Lung (tissue), 16 donors: ENCODE measurements around the gene UGT3A1. TPM values are rescaled to one million over a fixed set of nuclear protein-coding genes. Genes with fewer than 3 reads are reported as not detected.
A peak's percentile ranks its signal among the peaks of the same experiment; 100 is the strongest.
"Not testable (repeated sequence)": the region's sequence is repeated elsewhere in the genome, so short reads cannot be mapped to it uniquely, and the experiment has no call there.

ENCODE experiments used
- ATAC-seq: fragments of 200-7000 bp; cut with Tn5 transposase; one replicate; pipeline ENCODE4 v1.9.1; 2020; ENCODE audit warnings: moderate number of reproducible peaks; ENCODE audit not compliant: insufficient read depth, low FRiP score
- DNase-seq, 3 donors: peaks; one replicate each; pipeline ENCODE4 v3.0.0-alpha.2; 2013 to 2017
- H3K27ac ChIP-seq, 2 donors: one replicate each; pipeline ENCODE4 v1.5.1; 2013; ENCODE audit warnings: mild to moderate bottlenecking in 2 of 2, moderate library complexity in 2 of 2, control low read depth in 1 of 2, inconsistent platforms in 1 of 2, low read depth in 1 of 2, low read length in 1 of 2
- H3K27me3 ChIP-seq, 3 donors: one replicate each; pipeline ENCODE4 v1.5.1; 2013; ENCODE audit warnings: low read length in 2 of 3; ENCODE audit not compliant: control insufficient read depth in 3 of 3, insufficient read depth in 3 of 3
- H3K36me3 ChIP-seq, 4 donors: one replicate each; pipeline ENCODE4 v1.5.1; 2013; ENCODE audit warnings: low read length in 4 of 4, mild to moderate bottlenecking in 1 of 4, moderate library complexity in 1 of 4; ENCODE audit not compliant: control insufficient read depth in 4 of 4, insufficient read depth in 4 of 4
- H3K4me1 ChIP-seq, 5 donors: one replicate each; pipeline ENCODE4 v1.5.1; 2013; ENCODE audit warnings: low read length in 5 of 5, mild to moderate bottlenecking in 2 of 5, moderate library complexity in 1 of 5; ENCODE audit not compliant: control insufficient read depth in 5 of 5, insufficient read depth in 5 of 5
- H3K4me3 ChIP-seq: one replicate; pipeline ENCODE4 v1.5.1; 2013; ENCODE audit warnings: mild to moderate bottlenecking, control low read depth, moderate library complexity
- H3K9ac ChIP-seq, 2 donors: one replicate each; pipeline ENCODE4 v1.5.1; 2013; ENCODE audit warnings: low read length in 2 of 2, control low read depth in 1 of 2; ENCODE audit not compliant: insufficient read depth in 1 of 2
- H3K9me3 ChIP-seq, 4 donors: one replicate each; pipeline ENCODE4 v1.5.1; 2013; ENCODE audit warnings: low read length in 3 of 4, mild to moderate bottlenecking in 1 of 4, moderate library complexity in 1 of 4; ENCODE audit not compliant: control insufficient read depth in 4 of 4, insufficient read depth in 3 of 4
- WGBS, 2 donors: extraction: QIAGEN DNeasy Blood & Tissue Kit; methylation state at CpG; one replicate each; pipeline ENCODE4 v1.1.7; 2013; 5-methylcytosine and 5-hydroxymethylcytosine counted together
- long read RNA-seq, 5 donors: transcript quantifications; one replicate each; lab custom pipeline, GENCODE V29; 2026
- polyA plus RNA-seq, 2 donors: library from polyadenylated mRNA; stranded (reverse); fragments of 200-250 nt; gene quantifications; one replicate each; pipeline ENCODE4 v1.2.1, GENCODE V29; 2013
- total RNA-seq, 2 donors: library from RNA; depleted of rRNA in 1 of 2; stranded (reverse); fragments of >200 nt in 1 of 2; gene quantifications; one replicate each; pipeline ENCODE4 v1.2.1, GENCODE V29; 2014 to 2021
- TF ChIP-seq, protein P1 (sequence below): IDR thresholded peaks from 2 replicates; pipeline ENCODE4 v1.5.1; 2012; ENCODE audit warnings: mild to moderate bottlenecking; ENCODE audit errors: control extremely low read depth, extremely low read depth
- donor health status: control.
- donor health status: control.
- donor health status: Bipolar disorder and iron deficiency.
- donor health status: healthy.
- donor health status: DM: yes; HTN: yes; CAD: no.

UGT3A1 gene, protein sequence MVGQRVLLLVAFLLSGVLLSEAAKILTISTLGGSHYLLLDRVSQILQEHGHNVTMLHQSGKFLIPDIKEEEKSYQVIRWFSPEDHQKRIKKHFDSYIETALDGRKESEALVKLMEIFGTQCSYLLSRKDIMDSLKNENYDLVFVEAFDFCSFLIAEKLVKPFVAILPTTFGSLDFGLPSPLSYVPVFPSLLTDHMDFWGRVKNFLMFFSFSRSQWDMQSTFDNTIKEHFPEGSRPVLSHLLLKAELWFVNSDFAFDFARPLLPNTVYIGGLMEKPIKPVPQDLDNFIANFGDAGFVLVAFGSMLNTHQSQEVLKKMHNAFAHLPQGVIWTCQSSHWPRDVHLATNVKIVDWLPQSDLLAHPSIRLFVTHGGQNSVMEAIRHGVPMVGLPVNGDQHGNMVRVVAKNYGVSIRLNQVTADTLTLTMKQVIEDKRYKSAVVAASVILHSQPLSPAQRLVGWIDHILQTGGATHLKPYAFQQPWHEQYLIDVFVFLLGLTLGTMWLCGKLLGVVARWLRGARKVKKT
- total RNA-seq (not detected), polyA plus RNA-seq (not detected)
- long read RNA-seq, donor 1: 0 reads
- long read RNA-seq, donor 2: 0 reads
- long read RNA-seq, donor 3: 0 reads
- long read RNA-seq, donor 4: 0 reads
- long read RNA-seq, donor 5: 0 reads

DNA sequence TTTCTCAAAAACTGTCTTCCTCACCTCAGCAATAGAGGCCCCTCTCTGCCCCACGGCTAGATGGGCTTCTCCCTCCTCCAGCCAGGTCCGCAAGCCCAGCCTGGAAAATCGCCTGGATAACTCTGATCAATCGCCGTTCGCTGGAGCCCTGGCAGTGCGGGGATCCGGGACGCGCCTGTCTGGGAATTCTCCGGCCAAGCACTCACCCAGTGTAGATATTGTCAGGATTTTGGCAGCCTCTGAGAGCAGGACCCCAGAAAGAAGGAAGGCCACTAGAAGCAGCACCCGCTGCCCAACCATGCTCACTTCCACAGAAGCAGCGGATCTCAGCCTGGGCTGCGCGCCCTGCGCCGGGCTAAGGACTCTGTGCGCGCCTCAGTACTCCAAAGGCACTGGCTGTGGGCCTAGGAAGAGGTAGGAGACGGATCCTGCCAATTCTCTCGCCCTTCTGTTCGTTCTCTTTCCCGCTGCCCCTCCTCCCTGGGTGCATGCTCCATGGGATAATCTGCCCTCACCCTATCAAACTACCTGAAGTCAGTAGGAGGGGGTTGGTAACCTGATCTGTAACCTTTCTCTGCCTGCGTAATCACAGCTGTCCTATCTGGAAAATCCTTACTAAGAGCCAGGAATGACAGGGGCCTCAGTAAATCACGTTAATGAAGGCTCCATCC lies at the start of gene UGT3A1:
Gene UGT3A1 (minus strand): TSS at position 450 of the 671 bp plus-strand sequence. CDS start 150 bp downstream, at position 300.
- 10 to 18% methylated on average over 25 of the region's 25 CpGs for WGBS, 2 donors
- TF ChIP-seq, protein P1, sequence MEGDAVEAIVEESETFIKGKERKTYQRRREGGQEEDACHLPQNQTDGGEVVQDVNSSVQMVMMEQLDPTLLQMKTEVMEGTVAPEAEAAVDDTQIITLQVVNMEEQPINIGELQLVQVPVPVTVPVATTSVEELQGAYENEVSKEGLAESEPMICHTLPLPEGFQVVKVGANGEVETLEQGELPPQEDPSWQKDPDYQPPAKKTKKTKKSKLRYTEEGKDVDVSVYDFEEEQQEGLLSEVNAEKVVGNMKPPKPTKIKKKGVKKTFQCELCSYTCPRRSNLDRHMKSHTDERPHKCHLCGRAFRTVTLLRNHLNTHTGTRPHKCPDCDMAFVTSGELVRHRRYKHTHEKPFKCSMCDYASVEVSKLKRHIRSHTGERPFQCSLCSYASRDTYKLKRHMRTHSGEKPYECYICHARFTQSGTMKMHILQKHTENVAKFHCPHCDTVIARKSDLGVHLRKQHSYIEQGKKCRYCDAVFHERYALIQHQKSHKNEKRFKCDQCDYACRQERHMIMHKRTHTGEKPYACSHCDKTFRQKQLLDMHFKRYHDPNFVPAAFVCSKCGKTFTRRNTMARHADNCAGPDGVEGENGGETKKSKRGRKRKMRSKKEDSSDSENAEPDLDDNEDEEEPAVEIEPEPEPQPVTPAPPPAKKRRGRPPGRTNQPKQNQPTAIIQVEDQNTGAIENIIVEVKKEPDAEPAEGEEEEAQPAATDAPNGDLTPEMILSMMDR: no peak
- peaks cover 6 to 7% (median 6%) of the 10 kb centered on the region in 3 donors for H3K27me3 ChIP-seq
- H3K9ac ChIP-seq: no peak within 1 kb of the TSS
- ATAC-seq (no peak), DNase-seq (peak in 2 of 3 donors; percentile 14 to 24)
- no peak within 1 kb of the TSS for H3K27ac ChIP-seq
- no peaks in the 10 kb centered on the region for H3K36me3 ChIP-seq
- H3K9me3 ChIP-seq: no peaks in the 10 kb centered on the region
- no peak within 1 kb of the TSS for H3K4me3 ChIP-seq
- H3K4me1 ChIP-seq: peaks cover 0 to 8% (median 0%) of the 10 kb centered on the region in 5 donors

DNA sequence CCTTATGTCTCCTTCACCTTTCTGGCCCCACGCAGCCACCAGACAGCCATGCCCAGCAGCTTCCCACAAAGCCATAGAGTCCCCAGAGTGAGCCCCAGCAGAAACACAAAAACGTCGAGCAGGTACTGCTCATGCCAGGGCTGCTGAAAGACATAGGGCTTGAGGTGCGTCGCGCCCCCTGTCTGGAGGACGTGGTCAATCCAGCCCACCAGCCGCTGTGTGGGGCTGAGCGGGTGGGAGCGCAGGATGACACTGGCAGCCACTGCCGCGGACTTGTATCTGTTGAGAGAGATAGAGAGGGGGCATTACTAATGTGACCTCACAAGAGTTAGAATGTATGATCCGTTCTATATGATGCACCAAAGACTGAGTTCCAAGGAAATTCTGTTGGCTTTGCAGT lies 44.5 kb upstream of the UGT3A1 start:
- no peaks in the 10 kb centered on the region for H3K27me3 ChIP-seq
- ATAC-seq: no peak
- no peak overlapping the region for H3K9ac ChIP-seq
- no peaks in the 10 kb centered on the region for H3K36me3 ChIP-seq
- 93% methylated on average over 13 of the region's 13 CpGs for WGBS, 2 donors
- H3K4me1 ChIP-seq: peaks cover 0 to 12% (median 4%) of the 10 kb centered on the region in 5 donors
- H3K27ac ChIP-seq: no peak overlapping the region
- DNase-seq: no peak
- H3K9me3 ChIP-seq: no peaks in the 10 kb centered on the region
- TF ChIP-seq, protein P1: no peak
- no peak overlapping the region for H3K4me3 ChIP-seq

DNA sequence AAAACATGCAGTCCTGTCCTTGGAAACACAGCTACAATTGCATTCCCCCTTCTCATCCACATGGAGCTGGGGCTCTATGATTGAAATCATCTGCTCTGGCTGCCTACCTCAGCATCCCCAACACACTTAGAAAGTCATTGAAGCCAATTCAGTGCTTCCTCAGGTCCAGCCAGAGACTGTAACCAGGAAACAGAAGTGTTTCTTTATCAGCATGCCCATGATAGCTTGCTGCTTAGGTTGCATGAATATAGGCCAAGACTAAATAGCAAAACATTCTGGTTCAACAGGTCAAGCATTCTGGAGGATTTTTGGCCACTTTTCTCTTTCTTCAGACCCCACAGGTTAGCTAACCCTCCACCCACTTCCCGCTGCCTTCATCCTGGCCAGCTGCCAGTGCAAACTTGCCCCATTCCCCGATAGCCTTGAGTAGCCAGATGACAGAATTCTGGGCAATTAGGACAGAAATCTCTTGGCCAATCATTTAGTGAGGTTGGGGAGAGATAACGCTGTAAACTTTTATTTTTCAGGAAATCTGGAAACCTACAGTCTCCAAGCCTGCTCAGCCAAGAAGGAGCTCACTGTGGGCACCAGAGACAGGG lies 43.4 kb upstream of the UGT3A1 start:
- not testable (repeated sequence) for H3K9me3 ChIP-seq, H3K27me3 ChIP-seq, H3K27ac ChIP-seq, ATAC-seq, H3K36me3 ChIP-seq, H3K9ac ChIP-seq, H3K4me3 ChIP-seq
- peak in 1 of 3 donors; percentile 12 for DNase-seq
- 41 to 42% methylated on average over 3 of the region's 3 CpGs for WGBS, 2 donors
- peaks cover 0 to 12% (median 0%) of the 10 kb centered on the region in 5 donors for H3K4me1 ChIP-seq
